ENCODE results near the gene ATXN7.

The ATXN7 gene

DNA sequence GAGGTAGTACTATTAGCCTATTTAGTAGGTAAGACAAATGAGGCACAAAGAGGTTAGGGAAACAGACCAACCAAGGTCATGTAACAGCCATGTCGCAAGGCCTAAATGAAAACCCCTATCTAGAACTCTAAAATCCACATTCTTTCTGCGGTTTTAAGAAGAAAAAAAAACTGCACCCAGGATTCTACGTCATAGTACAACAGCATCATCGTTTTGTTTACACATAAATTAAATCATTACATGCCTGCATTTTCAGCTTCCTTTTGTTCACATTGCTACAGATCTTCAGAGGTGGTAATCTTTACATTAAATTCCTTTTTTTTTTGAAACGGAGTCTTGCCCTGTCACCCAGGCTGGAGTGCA is 160.2 kb downstream of the ATXN7 start:
- TF ChIP-seq, protein P1, sequence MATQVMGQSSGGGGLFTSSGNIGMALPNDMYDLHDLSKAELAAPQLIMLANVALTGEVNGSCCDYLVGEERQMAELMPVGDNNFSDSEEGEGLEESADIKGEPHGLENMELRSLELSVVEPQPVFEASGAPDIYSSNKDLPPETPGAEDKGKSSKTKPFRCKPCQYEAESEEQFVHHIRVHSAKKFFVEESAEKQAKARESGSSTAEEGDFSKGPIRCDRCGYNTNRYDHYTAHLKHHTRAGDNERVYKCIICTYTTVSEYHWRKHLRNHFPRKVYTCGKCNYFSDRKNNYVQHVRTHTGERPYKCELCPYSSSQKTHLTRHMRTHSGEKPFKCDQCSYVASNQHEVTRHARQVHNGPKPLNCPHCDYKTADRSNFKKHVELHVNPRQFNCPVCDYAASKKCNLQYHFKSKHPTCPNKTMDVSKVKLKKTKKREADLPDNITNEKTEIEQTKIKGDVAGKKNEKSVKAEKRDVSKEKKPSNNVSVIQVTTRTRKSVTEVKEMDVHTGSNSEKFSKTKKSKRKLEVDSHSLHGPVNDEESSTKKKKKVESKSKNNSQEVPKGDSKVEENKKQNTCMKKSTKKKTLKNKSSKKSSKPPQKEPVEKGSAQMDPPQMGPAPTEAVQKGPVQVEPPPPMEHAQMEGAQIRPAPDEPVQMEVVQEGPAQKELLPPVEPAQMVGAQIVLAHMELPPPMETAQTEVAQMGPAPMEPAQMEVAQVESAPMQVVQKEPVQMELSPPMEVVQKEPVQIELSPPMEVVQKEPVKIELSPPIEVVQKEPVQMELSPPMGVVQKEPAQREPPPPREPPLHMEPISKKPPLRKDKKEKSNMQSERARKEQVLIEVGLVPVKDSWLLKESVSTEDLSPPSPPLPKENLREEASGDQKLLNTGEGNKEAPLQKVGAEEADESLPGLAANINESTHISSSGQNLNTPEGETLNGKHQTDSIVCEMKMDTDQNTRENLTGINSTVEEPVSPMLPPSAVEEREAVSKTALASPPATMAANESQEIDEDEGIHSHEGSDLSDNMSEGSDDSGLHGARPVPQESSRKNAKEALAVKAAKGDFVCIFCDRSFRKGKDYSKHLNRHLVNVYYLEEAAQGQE (IDR thresholded peaks at IDR 0.05; ENCODE audit: insufficient read depth in 1 of 2, low read depth in 2 of 2, low read length in 2 of 2) = no peak
- TF ChIP-seq POLR2AphosphoS5 (IDR thresholded peaks at IDR 0.05; ENCODE audit: low read depth, low read length) = no peak
- no peak for TF ChIP-seq TAF1 (IDR thresholded peaks at IDR 0.05; ENCODE audit: borderline replicate concordance, insufficient read depth, low read length)
- no peak for TF ChIP-seq SIN3A (IDR thresholded peaks at IDR 0.05; ENCODE audit: borderline replicate concordance, insufficient read depth, low read length)
- TF ChIP-seq FOXP2 (optimal IDR thresholded peaks at IDR 0.05; ENCODE audit: borderline replicate concordance, extremely low read depth, extremely low read length, insufficient read depth) = no peak

DNA sequence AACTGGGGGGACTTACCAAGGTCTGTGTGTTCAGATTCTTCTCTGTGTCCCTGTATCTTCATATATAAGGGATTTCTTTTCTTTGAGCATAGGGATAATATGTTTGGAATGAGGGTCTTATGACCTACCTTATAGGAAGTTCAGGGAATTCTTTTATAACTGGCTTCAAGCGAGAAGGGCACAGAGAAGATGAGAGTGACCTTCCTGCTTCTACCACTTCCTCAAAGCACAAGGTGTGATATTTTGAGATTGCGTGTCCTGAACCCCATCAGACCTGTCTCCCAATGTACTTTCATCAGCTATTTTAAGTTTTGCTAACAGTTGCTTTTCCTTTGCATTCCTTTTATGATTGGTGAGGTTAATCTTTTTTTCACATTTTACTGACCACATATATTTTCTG is 162.7 kb downstream of the ATXN7 start:
- TF ChIP-seq TAF1 (IDR thresholded peaks at IDR 0.05; ENCODE audit: borderline replicate concordance, insufficient read depth, low read length) (no peak), SIN3A (IDR thresholded peaks at IDR 0.05; ENCODE audit: borderline replicate concordance, insufficient read depth, low read length) (no peak), FOXP2 (optimal IDR thresholded peaks at IDR 0.05; ENCODE audit: borderline replicate concordance, extremely low read depth, extremely low read length, insufficient read depth) (no peak), POLR2AphosphoS5 (IDR thresholded peaks at IDR 0.05; ENCODE audit: low read depth, low read length) (no peak)
- TF ChIP-seq, protein P1 (IDR thresholded peaks at IDR 0.05; ENCODE audit: insufficient read depth in 1 of 2, low read depth in 2 of 2, low read length in 2 of 2) = no peak

DNA sequence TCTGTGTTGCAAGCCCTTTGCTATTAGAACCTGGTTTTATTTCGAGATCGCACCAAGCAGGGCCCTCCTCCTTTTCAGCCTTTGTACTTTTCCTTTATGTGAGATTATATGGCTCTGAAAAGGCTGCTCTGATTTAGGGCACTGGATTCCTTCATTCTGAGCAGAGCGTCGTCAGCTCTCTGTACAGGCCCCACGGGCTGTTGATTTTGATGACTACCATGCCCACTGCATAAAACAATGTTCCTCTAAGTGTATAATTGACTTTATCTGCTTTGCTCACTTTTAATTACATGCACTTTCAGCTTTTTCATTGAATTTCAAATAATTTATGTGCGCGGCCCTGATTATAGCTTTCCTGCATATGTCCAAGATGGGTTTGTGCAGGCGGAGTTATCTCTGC is 164.0 kb downstream of the ATXN7 start:
- no peak for TF ChIP-seq TAF1 (IDR thresholded peaks at IDR 0.05; ENCODE audit: borderline replicate concordance, insufficient read depth, low read length)
- TF ChIP-seq, protein P1 (IDR thresholded peaks at IDR 0.05; ENCODE audit: insufficient read depth in 1 of 2, low read depth in 2 of 2, low read length in 2 of 2) = no peak
- TF ChIP-seq SIN3A (IDR thresholded peaks at IDR 0.05; ENCODE audit: borderline replicate concordance, insufficient read depth, low read length) = no peak
- no peak for TF ChIP-seq FOXP2 (optimal IDR thresholded peaks at IDR 0.05; ENCODE audit: borderline replicate concordance, extremely low read depth, extremely low read length, insufficient read depth)

GRCh38 chr3:64028754-64029153 is 165.1 kb downstream of the ATXN7 start:
- TF ChIP-seq FOXP2 (optimal IDR thresholded peaks at IDR 0.05; ENCODE audit: borderline replicate concordance, extremely low read depth, extremely low read length, insufficient read depth) (no peak), POLR2AphosphoS5 (IDR thresholded peaks at IDR 0.05; ENCODE audit: low read depth, low read length) (no peak), TAF1 (IDR thresholded peaks at IDR 0.05; ENCODE audit: borderline replicate concordance, insufficient read depth, low read length) (no peak), SIN3A (IDR thresholded peaks at IDR 0.05; ENCODE audit: borderline replicate concordance, insufficient read depth, low read length) (no peak)
- TF ChIP-seq, protein P1 (IDR thresholded peaks at IDR 0.05; ENCODE audit: insufficient read depth in 1 of 2, low read depth in 2 of 2, low read length in 2 of 2) = no peak

DNA sequence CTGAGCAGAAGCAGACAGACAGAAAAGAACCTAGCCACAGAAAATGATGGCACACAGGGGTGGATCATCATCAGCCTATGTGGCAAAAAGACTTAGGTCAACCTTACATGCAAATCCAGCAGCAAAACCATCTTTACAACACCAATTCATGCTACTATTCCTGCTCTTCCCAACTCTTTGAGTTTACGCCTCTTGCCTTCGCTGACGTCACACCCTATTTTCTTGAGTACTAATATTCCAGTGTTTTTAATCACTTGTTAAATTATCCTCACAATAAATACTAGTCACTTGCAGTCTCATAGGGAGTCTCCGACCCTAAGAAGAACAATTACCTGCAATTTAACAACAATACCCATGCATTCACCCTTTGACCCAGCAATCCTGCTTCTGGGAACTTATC is 165.6 kb downstream of the ATXN7 start:
- TF ChIP-seq SIN3A (IDR thresholded peaks at IDR 0.05; ENCODE audit: borderline replicate concordance, insufficient read depth, low read length) = no peak
- TF ChIP-seq FOXP2 (optimal IDR thresholded peaks at IDR 0.05; ENCODE audit: borderline replicate concordance, extremely low read depth, extremely low read length, insufficient read depth) = no peak
- TF ChIP-seq POLR2AphosphoS5 (IDR thresholded peaks at IDR 0.05; ENCODE audit: low read depth, low read length) = no peak
- no peak for TF ChIP-seq TAF1 (IDR thresholded peaks at IDR 0.05; ENCODE audit: borderline replicate concordance, insufficient read depth, low read length)
- TF ChIP-seq, protein P1 (IDR thresholded peaks at IDR 0.05; ENCODE audit: insufficient read depth in 1 of 2, low read depth in 2 of 2, low read length in 2 of 2) = no peak

Data from PFSK-1 (cell line).